GM10266 (cell line): Measurements from ENCODE around the gene TNFAIP3.
"Not testable (repeated sequence)": the region's sequence is repeated elsewhere in the genome, so short reads cannot be mapped to it uniquely, and the experiment has no call there.

Experiments used
- DNase-seq: peaks from one replicate; pipeline ENCODE4 v3.0.0; 2012; ENCODE audit errors: extremely low spot score
- CTCF ChIP-seq: IDR thresholded peaks from 2 replicates; pipeline ENCODE4 v1.5.1; 2012; ENCODE audit warnings: mild to moderate bottlenecking, low read depth; ENCODE audit not compliant: control insufficient read depth, insufficient read depth; ENCODE audit errors: missing control alignments

Gene TNFAIP3

DNA sequence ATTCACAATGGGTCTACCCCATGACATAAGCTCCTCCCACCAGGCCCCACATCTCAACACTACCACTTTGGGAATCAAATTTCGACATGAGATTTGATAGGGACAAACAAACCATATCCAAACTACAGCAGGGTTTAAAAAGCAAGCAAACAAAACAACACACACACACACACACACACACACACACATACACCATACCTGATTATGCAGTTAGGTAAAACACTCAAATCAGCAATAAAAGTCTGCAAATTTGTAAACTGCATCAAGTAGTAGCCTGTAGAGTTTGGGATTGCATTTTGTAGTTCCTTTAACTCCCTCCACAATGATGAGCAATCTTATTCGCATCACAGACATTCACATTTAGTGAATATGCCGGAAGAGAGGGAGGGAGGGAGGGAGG lies 32.6 kb upstream of the TNFAIP3 start:
- no peak for TF ChIP-seq CTCF
- DNase-seq, result no peak

GRCh38 chr6:137836788-137837187 lies 30.3 kb upstream of the TNFAIP3 start:
- DNase-seq, result no peak
- TF ChIP-seq CTCF, result no peak

- not testable (repeated sequence) for DNase-seq
Measured at GRCh38 chr6:137838090-137838489, 29.0 kb upstream of the TNFAIP3 start.

DNA sequence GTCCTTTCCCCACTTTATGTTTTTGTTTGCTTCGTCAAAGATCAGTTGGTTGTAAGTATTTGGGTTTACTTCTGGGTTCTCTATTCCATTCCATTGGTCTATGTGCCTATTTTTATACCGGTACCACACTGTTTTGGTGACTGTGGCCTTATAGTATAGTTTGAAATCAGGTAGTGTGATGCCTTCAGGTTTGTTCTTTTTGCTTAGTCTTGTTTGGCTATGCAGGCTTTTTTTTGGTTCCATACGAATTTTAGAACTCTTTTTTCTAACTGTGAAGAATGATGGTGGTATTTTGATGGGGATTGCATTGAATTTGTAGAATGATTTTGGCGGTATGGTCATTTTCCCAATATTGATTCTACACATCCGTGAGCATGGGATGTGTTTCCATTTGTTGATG lies 28.5 kb upstream of the TNFAIP3 start:
- not testable (repeated sequence) for DNase-seq

GRCh38 chr6:137839076-137839475 lies 28.0 kb upstream of the TNFAIP3 start:
- no peak for TF ChIP-seq CTCF
- no peak for DNase-seq

- DNase-seq, result no peak
- no peak for TF ChIP-seq CTCF
Measured at GRCh38 chr6:137840252-137840651, 26.8 kb upstream of the TNFAIP3 start.

DNA sequence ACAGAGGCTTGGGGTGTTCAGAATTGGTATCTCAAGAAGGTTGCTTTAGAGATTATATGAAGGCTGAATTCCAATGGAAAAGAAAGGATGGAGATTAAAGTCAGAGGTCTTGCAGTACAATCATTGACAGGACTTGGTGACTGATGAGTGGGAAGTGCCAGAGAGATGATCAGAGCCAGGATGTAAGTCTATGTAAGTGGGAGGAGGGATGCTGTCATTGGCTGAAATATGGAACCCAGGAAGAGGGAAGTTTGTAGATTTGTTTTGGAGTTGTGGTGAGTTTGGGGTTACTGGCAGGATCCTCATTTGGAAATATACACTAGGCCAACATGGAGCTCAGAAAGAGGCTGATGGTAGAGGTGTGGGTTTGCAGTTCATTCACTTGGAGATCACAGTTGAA lies 23.8 kb upstream of the TNFAIP3 start:
- no peak for DNase-seq
- TF ChIP-seq CTCF, result no peak

DNA sequence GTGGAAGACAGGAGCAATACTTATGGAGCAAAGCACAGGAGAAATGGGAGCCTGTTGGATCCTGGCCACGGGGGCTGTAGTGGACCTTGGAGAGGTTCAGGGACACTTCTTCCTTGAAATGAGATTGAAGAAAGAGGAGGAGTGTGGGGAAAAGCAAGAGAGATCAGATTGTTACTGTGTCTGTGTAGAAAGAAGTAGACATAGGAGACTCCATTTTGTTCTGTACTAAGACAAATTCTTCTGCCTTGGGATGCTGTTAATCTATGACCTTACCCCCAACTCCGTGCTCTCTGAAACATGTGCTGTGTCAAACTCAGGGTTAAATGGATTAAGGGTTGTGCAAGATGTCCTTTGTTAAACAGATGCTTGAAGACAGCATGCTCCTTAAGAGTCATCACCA lies 22.7 kb upstream of the TNFAIP3 start:
- not testable (repeated sequence) for DNase-seq

DNA sequence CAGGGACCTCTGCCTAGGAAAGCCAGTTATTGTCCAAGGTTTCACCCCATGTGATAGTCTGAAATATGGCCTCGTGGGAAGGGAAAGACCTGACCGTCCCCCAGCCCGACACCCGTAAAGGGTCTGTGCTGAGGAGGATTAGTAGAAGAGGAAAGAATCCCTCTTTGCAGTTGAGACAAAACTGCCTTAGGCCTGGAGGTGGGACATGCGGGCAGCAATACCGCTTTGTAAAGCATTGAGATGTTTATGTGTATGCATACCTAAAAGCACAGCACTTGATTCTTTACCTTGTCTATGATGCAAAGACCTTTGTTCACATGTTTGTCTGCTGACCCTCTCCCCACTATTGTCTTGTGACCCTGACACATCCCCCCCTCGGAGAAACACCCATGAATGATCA lies 22.3 kb upstream of the TNFAIP3 start:
- DNase-seq, result not testable (repeated sequence)

GRCh38 chr6:137845460-137845859 lies 21.6 kb upstream of the TNFAIP3 start:
- TF ChIP-seq CTCF, result no peak
- no peak for DNase-seq
